Calu3 (cell line): ENCODE measurements around the gene MOB1A. TPM values are rescaled to one million over a fixed set of nuclear protein-coding genes. Genes with fewer than 3 reads are reported as not detected.

ENCODE experiments used
- BruUV-seq: library from RNA; stranded (reverse); fragments of 400-500 nt; replicated peaks from 2 replicates; lab custom pipeline; 2021; lab: Mats Ljungman, UMichigan
- CTCF ChIA-PET: fragments of 300-600 bp; sonication (Branson Sonifier 250); formaldehyde crosslinking; loops from one replicate; lab custom pipeline; 2022; ENCODE audit warnings: antibody characterized with exemption; lab: Charles Lee
- DNase-seq: peaks from one replicate; pipeline ENCODE4 v3.0.0; 2022
- H3K27ac Mint-ChIP-seq: one replicate; pipeline ENCODE4 v1.8.0; 2022; ENCODE audit warnings: mixed read lengths; ENCODE audit not compliant: unreplicated experiment
- H3K27me3 Mint-ChIP-seq: one replicate; pipeline ENCODE4 v1.8.0; 2022; ENCODE audit warnings: mixed read lengths; ENCODE audit not compliant: unreplicated experiment
- H3K36me3 Mint-ChIP-seq: one replicate; pipeline ENCODE4 v1.8.0; 2022; ENCODE audit warnings: mild to moderate bottlenecking, moderate library complexity, mixed read lengths; ENCODE audit not compliant: insufficient read depth, unreplicated experiment
- H3K4me1 Mint-ChIP-seq: one replicate; pipeline ENCODE4 v1.8.0; 2022; ENCODE audit warnings: mild to moderate bottlenecking, low read depth, mixed read lengths; ENCODE audit not compliant: unreplicated experiment
- H3K4me3 Mint-ChIP-seq: one replicate; pipeline ENCODE4 v1.8.0; 2022; ENCODE audit warnings: mild to moderate bottlenecking, low read depth, moderate library complexity, mixed read lengths; ENCODE audit not compliant: unreplicated experiment
- H3K9me3 Mint-ChIP-seq: one replicate; pipeline ENCODE4 v1.8.0; 2022; ENCODE audit warnings: low read depth, mixed read lengths; ENCODE audit not compliant: unreplicated experiment
- intact Hi-C: fragments of 100-400 bp; cut with micrococcal nuclease; formaldehyde crosslinking; loops from one replicate; pipeline ENCODE4 v1.10.0; 2022; ENCODE audit not compliant: unreplicated experiment
- total RNA-seq: library from RNA; stranded (reverse); gene quantifications from 2 replicates; pipeline ENCODE4 v1.2.3, GENCODE V29; 2022
- TF ChIP-seq, protein P1 (sequence below): fragments of 200-600 bp; IDR thresholded peaks from one replicate; pipeline ENCODE4 v1.8.0; 2022; ENCODE audit warnings: antibody characterized with exemption; ENCODE audit not compliant: unreplicated experiment

MOB1A gene
- total RNA-seq, 1 experiment from 2014 or later, result 119 TPM

DNA sequence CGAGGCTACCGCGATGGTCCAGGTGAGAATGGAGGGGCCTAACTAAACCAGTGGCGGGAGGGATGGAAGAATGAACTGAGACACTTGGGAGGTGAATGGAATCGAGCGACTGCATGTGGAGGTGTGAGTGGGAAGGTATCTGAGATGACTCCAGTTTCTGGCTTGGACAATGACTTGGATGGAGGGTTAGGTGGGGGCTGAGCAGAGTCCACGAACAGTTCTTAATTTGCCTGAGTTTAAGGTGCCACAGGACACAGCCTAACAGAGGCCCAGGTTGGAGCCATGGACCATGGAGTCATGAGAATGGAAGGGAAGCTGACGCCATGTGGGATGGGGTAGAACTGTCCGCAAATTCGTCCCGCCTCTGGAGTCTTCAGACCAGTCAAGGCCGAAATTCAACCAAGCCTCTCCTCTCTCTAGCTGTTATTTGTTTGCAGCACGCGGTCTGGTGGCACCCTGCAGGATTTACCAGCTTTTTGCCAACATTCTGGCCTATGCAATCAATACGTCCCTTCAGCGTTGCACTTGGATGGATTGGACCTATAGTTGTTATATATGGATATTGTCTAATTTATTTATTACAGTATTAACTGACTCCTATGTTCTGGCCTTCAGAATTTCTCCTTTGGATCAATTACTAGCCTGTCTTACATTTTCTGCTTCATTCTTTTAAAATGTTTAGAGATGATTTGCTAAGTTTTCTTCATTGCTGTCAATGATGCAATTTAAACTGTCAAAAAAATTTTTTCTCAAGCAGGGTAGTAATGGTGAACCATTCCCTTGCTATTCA is 30.0 kb downstream of the MOB1A start:
- DNase-seq, result no peak
- CTCF ChIA-PET, result no interaction called here
- intact Hi-C loops, result no loop called here
- Mint-ChIP-seq H3K27ac (no peak overlapping the region), H3K36me3 (peaks cover 13% of the 10 kb centered on the region), H3K4me3 (no peak overlapping the region), H3K27me3 (no peaks in the 10 kb centered on the region), H3K9me3 (no peaks in the 10 kb centered on the region), H3K4me1 (no peaks in the 10 kb centered on the region)
- TF ChIP-seq, protein P1, sequence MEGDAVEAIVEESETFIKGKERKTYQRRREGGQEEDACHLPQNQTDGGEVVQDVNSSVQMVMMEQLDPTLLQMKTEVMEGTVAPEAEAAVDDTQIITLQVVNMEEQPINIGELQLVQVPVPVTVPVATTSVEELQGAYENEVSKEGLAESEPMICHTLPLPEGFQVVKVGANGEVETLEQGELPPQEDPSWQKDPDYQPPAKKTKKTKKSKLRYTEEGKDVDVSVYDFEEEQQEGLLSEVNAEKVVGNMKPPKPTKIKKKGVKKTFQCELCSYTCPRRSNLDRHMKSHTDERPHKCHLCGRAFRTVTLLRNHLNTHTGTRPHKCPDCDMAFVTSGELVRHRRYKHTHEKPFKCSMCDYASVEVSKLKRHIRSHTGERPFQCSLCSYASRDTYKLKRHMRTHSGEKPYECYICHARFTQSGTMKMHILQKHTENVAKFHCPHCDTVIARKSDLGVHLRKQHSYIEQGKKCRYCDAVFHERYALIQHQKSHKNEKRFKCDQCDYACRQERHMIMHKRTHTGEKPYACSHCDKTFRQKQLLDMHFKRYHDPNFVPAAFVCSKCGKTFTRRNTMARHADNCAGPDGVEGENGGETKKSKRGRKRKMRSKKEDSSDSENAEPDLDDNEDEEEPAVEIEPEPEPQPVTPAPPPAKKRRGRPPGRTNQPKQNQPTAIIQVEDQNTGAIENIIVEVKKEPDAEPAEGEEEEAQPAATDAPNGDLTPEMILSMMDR, result no peak
- no TSS peak for BruUV-seq

DNA sequence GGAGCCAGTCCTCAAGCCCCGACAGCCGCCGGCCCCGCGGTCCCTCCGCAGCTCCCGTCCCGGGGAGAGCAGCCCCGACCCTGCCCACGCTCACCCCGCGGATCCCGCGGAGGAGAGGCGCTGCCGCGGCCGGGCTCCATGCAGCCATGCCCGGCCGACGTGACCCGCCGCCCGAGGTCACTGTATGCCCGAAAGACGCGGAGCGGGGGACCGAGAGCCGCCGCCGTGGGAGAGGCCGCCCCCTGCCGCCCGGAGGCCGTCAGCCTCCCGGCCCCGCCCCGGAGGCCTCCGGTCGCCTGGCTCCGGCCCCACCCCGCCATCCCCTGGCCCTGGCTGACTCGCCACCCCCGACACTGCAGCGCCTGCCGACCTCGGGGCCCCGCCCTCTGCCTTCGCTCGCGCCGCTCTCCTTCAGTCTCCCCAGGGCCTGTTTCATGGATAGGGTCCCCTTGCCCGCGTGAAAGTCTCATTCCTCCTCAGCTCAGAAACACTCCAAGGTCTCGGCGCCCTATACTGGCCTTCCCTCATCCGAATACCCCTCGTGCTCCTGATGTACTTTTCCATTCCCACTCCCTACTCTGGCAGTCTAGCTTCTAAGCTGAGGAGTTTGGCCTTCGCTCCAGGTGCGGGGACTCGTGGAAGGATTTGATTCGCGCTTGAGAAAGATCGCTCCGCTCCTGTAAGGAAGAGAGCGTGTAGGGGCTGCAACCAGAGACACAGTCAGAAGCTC is 30.8 kb downstream of the MOB1A start, which contains the start of gene BOLA3:
Gene BOLA3, minus strand, starts transcription at position 186 of the 730 bp plus-strand sequence. Its CDS starts 38 bp downstream, at position 148.
- intact Hi-C loops, result no loop called here
- CTCF ChIA-PET, result interaction anchor here (0.6 to 2.1 kb wide), 5 partner anchors 31 to 367 kb away, joined by 3 to 7 read pairs (median 4); partner anchors contain the start of gene MOB1A
- BruUV-seq, result no TSS peak
- TF ChIP-seq, protein P1, result peak; percentile 61
- Mint-ChIP-seq H3K27ac (no peak within 1 kb of the TSS), H3K27me3 (no peaks in the 10 kb centered on the region), H3K4me3 (no peak within 1 kb of the TSS), H3K36me3 (peaks cover 9% of the 10 kb centered on the region), H3K9me3 (no peaks in the 10 kb centered on the region), H3K4me1 (no peaks in the 10 kb centered on the region)
- peak; percentile 92 for DNase-seq

DNA sequence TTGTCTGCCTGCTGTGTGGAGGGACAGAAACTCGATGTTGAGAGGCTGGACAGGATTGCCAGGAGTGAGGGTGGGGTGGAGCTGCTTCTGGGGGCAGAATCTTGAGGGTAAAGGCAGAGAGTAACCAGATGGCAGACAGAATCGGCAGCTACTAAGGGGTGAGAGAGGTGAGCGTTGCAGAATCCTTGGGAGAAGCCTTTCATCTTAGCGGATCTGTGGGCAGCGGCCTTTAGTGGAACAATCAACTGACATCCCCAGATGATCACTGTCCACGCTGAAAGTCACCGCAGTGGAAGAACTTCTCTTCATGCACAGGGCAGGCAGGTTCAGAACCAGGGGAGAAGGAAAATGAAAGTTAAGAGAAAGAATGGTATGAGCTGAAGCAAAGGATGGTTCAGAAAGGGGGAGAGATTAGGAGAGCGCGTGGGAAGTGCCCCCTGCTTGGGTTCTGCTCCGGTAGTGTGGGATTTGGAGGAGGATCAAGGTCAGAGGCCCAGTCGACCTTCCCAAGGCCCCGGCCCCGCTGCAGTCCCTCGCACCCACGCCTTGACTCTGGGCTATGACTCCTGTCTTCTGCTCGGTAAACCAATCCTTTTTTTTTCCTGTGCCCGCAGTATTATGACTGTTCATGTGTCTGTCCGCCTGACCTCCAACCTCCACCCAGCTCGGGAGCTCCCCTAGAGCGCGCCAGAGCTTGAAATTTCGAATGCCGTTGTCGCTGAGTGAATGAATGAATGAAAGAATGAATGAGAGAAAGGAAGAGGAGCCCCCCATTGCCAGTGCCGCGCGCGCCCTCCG is 31.6 kb downstream of the MOB1A start:
- Mint-ChIP-seq H3K4me1 (no peaks in the 10 kb centered on the region), H3K27ac (no peak overlapping the region), H3K27me3 (no peaks in the 10 kb centered on the region), H3K9me3 (no peaks in the 10 kb centered on the region), H3K36me3 (peaks cover 9% of the 10 kb centered on the region), H3K4me3 (no peak overlapping the region)
- intact Hi-C loops, result no loop called here
- TSS peak; percentile 30 for BruUV-seq
- no peak for DNase-seq
- TF ChIP-seq, protein P1, result no peak
- CTCF ChIA-PET, result interaction anchor here (0.6 to 2.1 kb wide), 5 partner anchors 31 to 366 kb away, joined by 3 to 7 read pairs (median 4); partner anchors contain the start of gene MOB1A

DNA sequence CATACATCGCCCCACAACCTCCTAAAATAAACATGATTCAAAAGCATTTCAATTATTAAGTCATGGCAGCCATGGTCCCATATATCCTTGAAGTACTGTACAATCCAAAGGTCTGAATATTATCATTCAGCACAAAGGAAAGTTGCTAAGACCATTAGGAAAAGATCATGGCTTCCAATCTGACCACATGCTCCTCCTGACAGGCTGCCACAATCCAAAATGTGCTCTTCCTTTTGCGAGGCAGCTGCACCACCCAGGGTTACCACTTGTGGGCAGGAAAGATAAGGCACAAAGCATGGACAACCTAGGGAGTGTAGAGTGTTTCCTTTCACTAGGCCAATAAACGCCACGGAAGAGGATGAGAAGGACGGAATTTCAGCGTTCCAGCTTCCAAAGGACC is 36.3 kb downstream of the MOB1A start:
- H3K9me3 Mint-ChIP-seq, result no peaks in the 10 kb centered on the region
- H3K4me1 Mint-ChIP-seq, result no peaks in the 10 kb centered on the region
- DNase-seq, result no peak
- no peak overlapping the region for H3K27ac Mint-ChIP-seq
- H3K36me3 Mint-ChIP-seq, result no peaks in the 10 kb centered on the region
- H3K27me3 Mint-ChIP-seq, result no peaks in the 10 kb centered on the region
- intact Hi-C loops, result no loop called here
- H3K4me3 Mint-ChIP-seq, result no peak overlapping the region
- CTCF ChIA-PET, result interaction anchor here (1.1 kb wide), 1 partner anchor 22 kb away, joined by 3 read pairs; no protein-coding TSS in a partner anchor
- TF ChIP-seq, protein P1, result no peak
- no TSS peak for BruUV-seq
